ENCODE data around the gene PDGFRB. TPM values are rescaled to one million over a fixed set of nuclear protein-coding genes. Genes with fewer than 3 reads are reported as not detected.

PDGFRB gene
- total RNA-seq, 2 donors from 2014 or later, result 24.1 to 34.2 TPM

DNA sequence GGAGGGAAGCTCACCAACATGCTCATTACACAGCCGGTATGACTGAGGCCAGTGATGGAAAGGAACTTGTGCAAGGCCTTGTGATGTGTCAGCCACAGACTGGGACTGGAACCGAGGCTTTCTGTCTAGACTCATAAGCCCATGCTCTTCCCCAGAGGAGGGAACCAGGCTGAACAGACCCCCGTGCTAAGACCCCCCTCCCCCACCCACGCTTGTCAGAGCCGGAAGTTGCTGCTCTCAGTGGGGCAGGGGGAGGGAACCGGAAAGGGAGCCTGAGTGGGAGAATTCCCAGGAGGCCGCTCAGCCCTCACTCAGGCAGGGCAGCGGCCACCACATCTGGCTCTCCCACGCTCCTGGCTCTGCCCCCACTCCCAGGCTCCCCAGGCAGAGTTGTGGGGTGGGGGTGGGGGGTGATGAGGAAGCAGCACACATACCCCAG, 4.1 kb upstream of the PDGFRB start:
- DNase-seq, result peak in 3 of 4 donors; percentile 22 to 34 (median 25)
- ATAC-seq, result peak; percentile 24
- intact Hi-C loops (cut with DNase I), result loop anchor here (10.0 kb wide), 2 partner anchors 185 to 275 kb away; no protein-coding TSS in a partner anchor
- H3K27ac ChIP-seq, result peak overlapping the region in 1 of 4 donors; percentile 39
- WGBS, 2 donors, result 66 to 76% methylated on average over 2 to 8 of the region's 9 CpGs
- no peak overlapping the region for H3K4me3 ChIP-seq
- no peaks in the 10 kb centered on the region for H3K4me1 ChIP-seq
- no peaks in the 10 kb centered on the region for H3K9me3 ChIP-seq
- TF ChIP-seq, protein P1, sequence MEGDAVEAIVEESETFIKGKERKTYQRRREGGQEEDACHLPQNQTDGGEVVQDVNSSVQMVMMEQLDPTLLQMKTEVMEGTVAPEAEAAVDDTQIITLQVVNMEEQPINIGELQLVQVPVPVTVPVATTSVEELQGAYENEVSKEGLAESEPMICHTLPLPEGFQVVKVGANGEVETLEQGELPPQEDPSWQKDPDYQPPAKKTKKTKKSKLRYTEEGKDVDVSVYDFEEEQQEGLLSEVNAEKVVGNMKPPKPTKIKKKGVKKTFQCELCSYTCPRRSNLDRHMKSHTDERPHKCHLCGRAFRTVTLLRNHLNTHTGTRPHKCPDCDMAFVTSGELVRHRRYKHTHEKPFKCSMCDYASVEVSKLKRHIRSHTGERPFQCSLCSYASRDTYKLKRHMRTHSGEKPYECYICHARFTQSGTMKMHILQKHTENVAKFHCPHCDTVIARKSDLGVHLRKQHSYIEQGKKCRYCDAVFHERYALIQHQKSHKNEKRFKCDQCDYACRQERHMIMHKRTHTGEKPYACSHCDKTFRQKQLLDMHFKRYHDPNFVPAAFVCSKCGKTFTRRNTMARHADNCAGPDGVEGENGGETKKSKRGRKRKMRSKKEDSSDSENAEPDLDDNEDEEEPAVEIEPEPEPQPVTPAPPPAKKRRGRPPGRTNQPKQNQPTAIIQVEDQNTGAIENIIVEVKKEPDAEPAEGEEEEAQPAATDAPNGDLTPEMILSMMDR (IDR thresholded peaks at IDR 0.05), result no peak
- no peak for TF ChIP-seq POLR2A (IDR thresholded peaks at IDR 0.05)
- H3K27me3 ChIP-seq, result no peaks in the 10 kb centered on the region
- H3K36me3 ChIP-seq (replicated peaks in 1 of 2; ENCODE audit: insufficient read depth in 1 of 2, low read depth in 2 of 2), result no peaks in the 10 kb centered on the region

DNA sequence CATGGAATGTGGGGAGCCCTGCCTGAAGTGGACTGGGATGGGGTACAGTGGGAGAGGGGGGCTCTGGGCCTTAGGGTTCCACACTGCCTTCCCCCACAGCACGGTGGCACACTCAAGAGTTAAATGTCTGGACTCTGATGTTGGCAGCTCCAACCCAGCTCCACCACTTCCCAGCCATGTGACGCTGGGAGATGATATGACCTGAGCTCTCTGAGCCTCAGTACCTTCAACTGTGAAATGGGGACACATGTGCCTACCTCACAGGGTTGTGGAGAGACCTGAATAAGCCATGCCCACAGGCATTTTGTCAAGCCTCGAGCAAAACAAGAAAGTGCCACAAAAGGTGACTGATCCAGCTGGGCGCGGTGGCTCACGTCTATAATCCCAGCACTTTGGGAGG, 3.4 kb upstream of the PDGFRB start:
- intact Hi-C loops (cut with DNase I), result loop anchor here (10.0 kb wide), 1 partner anchor 276 kb away; no protein-coding TSS in a partner anchor
- Histone ChIP-seq H3K4me3 (no peak overlapping the region), H3K4me1 (no peaks in the 10 kb centered on the region), H3K9me3 (no peaks in the 10 kb centered on the region), H3K36me3 (replicated peaks in 1 of 2; ENCODE audit: insufficient read depth in 1 of 2, low read depth in 2 of 2) (no peaks in the 10 kb centered on the region), H3K27ac (peak overlapping the region in 1 of 4 donors; percentile 39), H3K27me3 (no peaks in the 10 kb centered on the region)
- DNase-seq (no peak), ATAC-seq (no peak)
- WGBS, 2 donors, result 69 to 77% methylated on average over 5 to 6 of the region's 6 CpGs
- TF ChIP-seq, protein P1 (IDR thresholded peaks at IDR 0.05), result no peak
- no peak for TF ChIP-seq POLR2A (IDR thresholded peaks at IDR 0.05)

DNA sequence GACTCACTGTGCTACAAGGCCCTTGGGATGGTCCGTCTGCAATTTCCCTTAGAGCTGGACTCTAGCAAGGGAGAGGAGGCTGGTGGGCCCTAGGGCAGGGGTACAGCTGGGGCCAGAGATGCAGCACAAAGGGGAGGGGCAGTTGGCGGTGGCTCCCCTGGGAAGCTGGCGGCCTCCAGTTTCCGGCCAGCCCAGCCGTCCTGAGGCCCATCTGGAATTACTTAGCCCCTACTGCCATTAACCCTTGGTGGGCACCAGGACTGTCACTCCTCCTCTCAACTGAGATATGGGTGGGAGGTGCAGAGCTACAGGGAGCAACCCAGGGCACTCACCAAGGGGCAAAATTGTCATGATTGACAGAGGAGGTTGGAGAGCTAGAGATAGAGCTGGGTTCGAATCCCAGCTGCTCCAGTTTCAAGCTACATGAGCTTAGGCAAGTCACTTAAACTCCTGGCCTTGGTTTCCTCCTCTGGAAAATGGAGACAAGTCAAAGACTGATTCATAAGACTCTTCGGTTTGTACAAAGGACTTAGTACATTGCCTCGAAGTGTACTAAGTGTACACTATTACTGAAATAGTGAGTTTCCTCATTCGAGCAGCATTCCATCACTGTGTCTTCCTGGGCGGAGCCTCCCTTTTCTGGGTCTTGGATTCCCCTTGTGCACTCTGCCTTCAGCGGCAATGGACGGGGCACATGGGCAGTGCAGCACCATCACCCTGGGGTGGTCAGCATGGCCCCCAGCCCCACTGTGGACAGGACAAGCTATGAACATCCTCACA, 2.7 kb upstream of the PDGFRB start:
- Histone ChIP-seq H3K36me3 (replicated peaks in 1 of 2; ENCODE audit: insufficient read depth in 1 of 2, low read depth in 2 of 2) (no peaks in the 10 kb centered on the region), H3K27me3 (no peaks in the 10 kb centered on the region), H3K4me3 (no peak overlapping the region), H3K27ac (peak overlapping the region in 1 of 4 donors; percentile 39), H3K4me1 (no peaks in the 10 kb centered on the region), H3K9me3 (no peaks in the 10 kb centered on the region)
- TF ChIP-seq, protein P1 (IDR thresholded peaks at IDR 0.05), result no peak
- TF ChIP-seq POLR2A (IDR thresholded peaks at IDR 0.05), result no peak
- intact Hi-C loops (cut with DNase I), result loop anchor here (10.0 kb wide), 1 partner anchor 276 kb away; no protein-coding TSS in a partner anchor
- WGBS, 2 donors, result 51 to 54% methylated on average over 8 to 12 of the region's 12 CpGs
- no peak for ATAC-seq
- no peak for DNase-seq

DNA sequence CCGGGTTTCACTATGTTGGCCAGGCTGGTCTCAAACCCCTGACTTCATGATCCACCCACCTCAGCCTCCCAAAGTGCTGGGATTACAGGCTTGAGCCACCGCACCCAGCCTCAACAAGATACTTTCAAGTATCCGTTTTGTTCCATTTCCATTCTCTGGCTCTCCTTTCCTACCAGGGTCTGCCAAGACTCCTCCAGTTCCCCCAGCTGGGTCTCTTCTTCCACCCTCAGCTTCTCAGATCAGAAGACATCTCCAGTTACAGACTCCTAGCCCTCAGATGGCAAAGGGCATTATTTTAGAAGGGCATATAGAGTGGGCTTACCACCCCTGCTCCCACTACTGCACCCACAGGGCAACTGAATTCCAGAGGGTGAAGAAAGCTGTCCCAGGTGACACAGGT, 1.5 kb upstream of the PDGFRB start:
- no peak for TF ChIP-seq POLR2A (IDR thresholded peaks at IDR 0.05)
- TF ChIP-seq, protein P1 (IDR thresholded peaks at IDR 0.05), result no peak
- intact Hi-C loops (cut with DNase I), result loop anchor here (10.0 kb wide), 1 partner anchor 278 kb away; no protein-coding TSS in a partner anchor
- no peak for DNase-seq
- Histone ChIP-seq H3K4me1 (no peaks in the 10 kb centered on the region), H3K9me3 (no peaks in the 10 kb centered on the region), H3K27me3 (no peaks in the 10 kb centered on the region), H3K36me3 (replicated peaks in 1 of 2; ENCODE audit: insufficient read depth in 1 of 2, low read depth in 2 of 2) (no peaks in the 10 kb centered on the region), H3K4me3 (no peak overlapping the region), H3K27ac (peak overlapping the region in 1 of 4 donors; percentile 39)
- no peak for ATAC-seq
- WGBS, 2 donors, result 80 to 82% methylated on average over 3 of the region's 3 CpGs

Measured in body of pancreas (tissue), 4 donors.